ENCODE measurements around the gene ATXN1. TPM values are rescaled to one million over a fixed set of nuclear protein-coding genes. Genes with fewer than 3 reads are reported as not detected.

Gene ATXN1
- total and polyA plus RNA-seq, 2 experiments from 2014 or later = 4.8 to 9.1 TPM

- H3K36me3 Mint-ChIP-seq (ENCODE audit: low read depth) = peaks cover 4% of the 10 kb centered on the region; the same call in 1 of the 3 replicates
- TF ChIP-seq STAT1 (IDR thresholded peaks at IDR 0.05; ENCODE audit: unreplicated experiment) (no peak), POLR2AphosphoS5 (IDR thresholded peaks at IDR 0.05; ENCODE audit: low read depth) (no peak), EZH2 (IDR thresholded peaks at IDR 0.05; ENCODE audit: low read depth, unreplicated experiment) (no peak), CTCF (conservative IDR thresholded peaks at IDR 0.05; ENCODE audit: low read depth in 2 of 2) (no peak), CREB1 (CRISPR knock-in tag; IDR thresholded peaks at IDR 0.05; ENCODE audit: low read depth) (no peak), JUNB (IDR thresholded peaks at IDR 0.05; ENCODE audit: unreplicated experiment) (no peak), ZNF114 (CRISPR knock-in tag; IDR thresholded peaks at IDR 0.05) (no peak), ZNF462 (CRISPR knock-in tag; IDR thresholded peaks at IDR 0.05) (no peak), EZH2phosphoT487 (IDR thresholded peaks at IDR 0.05; ENCODE audit: unreplicated experiment) (no peak), NANOG (IDR thresholded peaks at IDR 0.05; ENCODE audit: borderline replicate concordance) (no peak), ZNF331 (CRISPR knock-in tag; IDR thresholded peaks at IDR 0.05; ENCODE audit: low read depth) (no peak), ETS1 (IDR thresholded peaks at IDR 0.05) (no peak), REST (IDR thresholded peaks at IDR 0.05; ENCODE audit: unreplicated experiment) (no peak)
- Histone ChIP-seq H3K36me3 (ENCODE audit: insufficient read depth) (no peaks in the 10 kb centered on the region), H3K4me3 (no peak overlapping the region), H2AFZ (no peak overlapping the region), H3K4me2 (no peak overlapping the region), H3K27me3 (ENCODE audit: insufficient read depth) (no peaks in the 10 kb centered on the region), H3K4me1 (ENCODE audit: insufficient read depth) (peaks cover 34% of the 10 kb centered on the region), H3F3A (replicated peaks; ENCODE audit: low read depth) (no peaks in the 10 kb centered on the region), H3K9me2 (ENCODE audit: insufficient read depth) (no peaks in the 10 kb centered on the region), H3K27ac (ENCODE audit: low read depth) (no peak overlapping the region), H4K20me1 (replicated peaks; ENCODE audit: insufficient read depth) (no peaks in the 10 kb centered on the region; the same call in 1 of the 2 replicates), H3K79me2 (replicated peaks; ENCODE audit: insufficient read depth) (no peaks in the 10 kb centered on the region)
- peaks cover 3% of the 10 kb centered on the region for H3K27me3 Mint-ChIP-seq (ENCODE audit: insufficient read depth, low read depth, poor library complexity)
- peaks cover 7% of the 10 kb centered on the region; the same call in 1 of the 3 replicates for H3K9me3 Mint-ChIP-seq
- DNase-seq (ENCODE audit: low spot score) (no peak), ATAC-seq (no peak)
- H3K4me1 Mint-ChIP-seq = peaks cover 34% of the 10 kb centered on the region
- no peak overlapping the region for H3K4me3 Mint-ChIP-seq
- H3K27ac Mint-ChIP-seq = no peak overlapping the region
Observed at GRCh38 chr6:16498957-16499356, 262.3 kb downstream of the ATXN1 start.

Data from GM23338 (cell line).